ENCODE data around the gene DAZAP1.

DNA sequence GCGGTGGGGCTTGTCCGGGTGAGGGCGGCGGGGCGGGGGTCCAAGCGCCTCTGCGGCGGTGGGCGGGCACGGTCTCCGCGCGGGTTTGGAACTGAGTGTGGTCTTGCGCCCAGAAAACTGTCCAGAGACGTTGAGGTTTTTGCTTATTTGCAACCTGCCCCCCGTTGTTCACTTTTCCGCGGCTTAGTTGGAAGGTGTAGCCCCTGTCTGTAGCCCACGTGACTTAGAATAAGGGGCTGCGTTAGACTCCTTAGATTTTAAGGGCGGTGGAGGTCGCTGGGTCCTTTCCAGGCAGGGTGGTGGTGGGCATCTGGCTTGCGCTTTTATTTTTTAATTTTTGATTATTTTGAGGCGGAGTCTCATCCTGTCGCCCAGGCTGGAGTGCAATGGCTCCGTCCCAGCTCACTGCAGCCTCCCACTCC, 31.6 kb downstream of the DAZAP1 start:
- no peak for TF ChIP-seq CTCF (optimal IDR thresholded peaks at IDR 0.05 in 1 of 3, IDR thresholded peaks at IDR 0.05 in 1 of 3, conservative IDR thresholded peaks at IDR 0.05 in 1 of 3; ENCODE audit: extremely low read depth in 1 of 3, insufficient read depth in 2 of 3, low read length in 3 of 3)
- TF ChIP-seq EZH2 (IDR thresholded peaks at IDR 0.05; ENCODE audit: low read length): no peak

All from keratinocyte (primary cell).